ENCODE measurements around the gene SERPINB5.

GRCh38 chr18:63449426-63449825 is 27.3 kb upstream of the SERPINB5 start:
- no peak for TF ChIP-seq CTCF (conservative IDR thresholded peaks at IDR 0.05; ENCODE audit: low read depth in 2 of 2)
- TF ChIP-seq ETS1 (IDR thresholded peaks at IDR 0.05), result no peak

All from GM23338 (cell line).